Stimulated activated CD4-positive, alpha-beta T cell treated with anti-CD3 and anti-CD28 coated beads, Interleukin-4, amount 100 ng/mL, for 1 hour (primary cell): ENCODE measurements around the gene CRIM1.
"Not testable (repeated sequence)": the region's sequence is repeated elsewhere in the genome, so short reads cannot be mapped to it uniquely, and the experiment has no call there.

Experiments
- DNase-seq: peaks from one replicate; pipeline ENCODE4 v3.0.0-alpha.2; 2020

Gene CRIM1

GRCh38 chr2:36351736-36352349, 3.7 kb upstream of the CRIM1 start:
- DNase-seq, result no peak

GRCh38 chr2:36352701-36353100, 2.9 kb upstream of the CRIM1 start:
- no peak for DNase-seq

GRCh38 chr2:36354811-36355150, 797 bp upstream of the CRIM1 start:
- no peak for DNase-seq

- DNase-seq, result no peak
Observed at GRCh38 chr2:36355890-36356297, 316 bp downstream of the CRIM1 start.

- DNase-seq, result peak; percentile 38
Observed at GRCh38 chr2:36356298-36356989, 866 bp downstream of the CRIM1 start.

- DNase-seq, result peak; percentile 25
Observed at GRCh38 chr2:36356990-36357846, 1.6 kb downstream of the CRIM1 start.

- no peak for DNase-seq
Observed at GRCh38 chr2:36357847-36358659, 2.5 kb downstream of the CRIM1 start.

- no peak for DNase-seq
Observed at GRCh38 chr2:36359067-36359466, 3.5 kb downstream of the CRIM1 start.

- DNase-seq, result no peak
Observed at GRCh38 chr2:36360063-36360462, 4.5 kb downstream of the CRIM1 start.

GRCh38 chr2:36360834-36361233, 5.3 kb downstream of the CRIM1 start:
- DNase-seq, result no peak

GRCh38 chr2:36361396-36361795, 5.8 kb downstream of the CRIM1 start:
- DNase-seq, result no peak

GRCh38 chr2:36362291-36362690, 6.7 kb downstream of the CRIM1 start:
- no peak for DNase-seq

GRCh38 chr2:36363085-36363484, 7.5 kb downstream of the CRIM1 start:
- not testable (repeated sequence) for DNase-seq

- no peak for DNase-seq
Observed at GRCh38 chr2:36366491-36367120, 11.0 kb downstream of the CRIM1 start.

- no peak for DNase-seq
Observed at GRCh38 chr2:36367486-36367885, 11.9 kb downstream of the CRIM1 start.

- DNase-seq, result no peak
Observed at GRCh38 chr2:36367895-36368353, 12.3 kb downstream of the CRIM1 start.

- DNase-seq, result no peak
Observed at GRCh38 chr2:36368438-36368837, 12.9 kb downstream of the CRIM1 start.

- no peak for DNase-seq
Observed at GRCh38 chr2:36369163-36369562, 13.6 kb downstream of the CRIM1 start.

GRCh38 chr2:36369716-36370115, 14.1 kb downstream of the CRIM1 start:
- DNase-seq, result no peak

GRCh38 chr2:36370281-36370680, 14.7 kb downstream of the CRIM1 start:
- DNase-seq, result no peak

- no peak for DNase-seq
Observed at GRCh38 chr2:36371070-36371874, 15.7 kb downstream of the CRIM1 start.
